Measurements from ENCODE around the gene TEDC1.

- TF ChIP-seq CTCF (IDR thresholded peaks at IDR 0.05; ENCODE audit: low read depth, low read length, poor library complexity, severe bottlenecking) (no peak), EZH2phosphoT487 (IDR thresholded peaks at IDR 0.05; ENCODE audit: borderline replicate concordance, low read length) (no peak)
Observed at GRCh38 chr14:105538481-105539049, 47.5 kb downstream of the TEDC1 start.
